Putamen (tissue), 1 donor: Measurements from ENCODE around the gene CLIC1.

ENCODE experiments used
- DNase-seq: peaks from one replicate; pipeline ENCODE4 v3.0.0-alpha.2; 2016; ENCODE audit warnings: low spot score

The CLIC1 gene

GRCh38 chr6:31736021-31736767, at the start of gene CLIC1:
TSS of gene CLIC1 (minus strand) at chr6:31736530. CDS start at chr6:31736300, 230 bp downstream.
- DNase-seq = no peak

GRCh38 chr6:31785475-31785874, 49.1 kb upstream of the CLIC1 start:
- DNase-seq = no peak

GRCh38 chr6:31784098-31784925, 48.0 kb upstream of the CLIC1 start:
- DNase-seq = no peak

GRCh38 chr6:31782126-31782855, 46.0 kb upstream of the CLIC1 start:
- DNase-seq = no peak

GRCh38 chr6:31781244-31782125, 45.2 kb upstream of the CLIC1 start:
- no peak for DNase-seq

GRCh38 chr6:31780507-31781243, 44.3 kb upstream of the CLIC1 start:
- DNase-seq = no peak

- DNase-seq = no peak
Observed at GRCh38 chr6:31779908-31780307, 43.6 kb upstream of the CLIC1 start.

- no peak for DNase-seq
Observed at GRCh38 chr6:31778999-31779885, 42.9 kb upstream of the CLIC1 start.

- no peak for DNase-seq
Observed at GRCh38 chr6:31778193-31778592, 41.9 kb upstream of the CLIC1 start.

GRCh38 chr6:31777667-31778050, 41.3 kb upstream of the CLIC1 start:
- no peak for DNase-seq

GRCh38 chr6:31776989-31777666, 40.8 kb upstream of the CLIC1 start, which contains the start of gene VWA7:
TSS of gene VWA7 (minus strand) at chr6:31777328. CDS start at chr6:31776779, 549 bp downstream.
- peak; percentile 43 for DNase-seq

GRCh38 chr6:31776485-31776988, 40.2 kb upstream of the CLIC1 start:
- no peak for DNase-seq

- DNase-seq = no peak
Observed at GRCh38 chr6:31775633-31776484, 39.5 kb upstream of the CLIC1 start.

GRCh38 chr6:31775184-31775583, 38.9 kb upstream of the CLIC1 start:
- no peak for DNase-seq

GRCh38 chr6:31771992-31772358, 35.6 kb upstream of the CLIC1 start:
- no peak for DNase-seq

GRCh38 chr6:31770860-31771259, 34.5 kb upstream of the CLIC1 start:
- DNase-seq = no peak

GRCh38 chr6:31769684-31770371, 33.5 kb upstream of the CLIC1 start:
- no peak for DNase-seq
